AG08395 (cell line): ENCODE results near the gene RPL5.

Experiments
- DNase-seq: peaks from one replicate; pipeline ENCODE4 v3.0.0; 2012; ENCODE audit warnings: mixed read lengths, low spot score

RPL5 gene

GRCh38 chr1:92820024-92820423, 11.8 kb upstream of the RPL5 start:
- DNase-seq, result peak; percentile 52

GRCh38 chr1:92820551-92820950, 11.3 kb upstream of the RPL5 start:
- no peak for DNase-seq

GRCh38 chr1:92822879-92823278, 9.0 kb upstream of the RPL5 start:
- no peak for DNase-seq

- no peak for DNase-seq
Measured at GRCh38 chr1:92826792-92827191, 5.0 kb upstream of the RPL5 start.

- no peak for DNase-seq
Measured at GRCh38 chr1:92831368-92831761, 475 bp upstream of the RPL5 start.

GRCh38 chr1:92832537-92833114, 786 bp downstream of the RPL5 start:
- peak; percentile 28 for DNase-seq

GRCh38 chr1:92833840-92834239, 2.0 kb downstream of the RPL5 start:
- no peak for DNase-seq

GRCh38 chr1:92834617-92835016, 2.8 kb downstream of the RPL5 start:
- DNase-seq, result no peak

GRCh38 chr1:92837062-92837461, 5.2 kb downstream of the RPL5 start:
- DNase-seq, result peak; percentile 27

- no peak for DNase-seq
Measured at GRCh38 chr1:92838519-92838918, 6.7 kb downstream of the RPL5 start.

- DNase-seq, result no peak
Measured at GRCh38 chr1:92839442-92839841, 7.6 kb downstream of the RPL5 start.

- DNase-seq, result no peak
Measured at GRCh38 chr1:92840600-92840999, 8.8 kb downstream of the RPL5 start.

GRCh38 chr1:92842082-92843045, 10.5 kb downstream of the RPL5 start:
- DNase-seq, result no peak

GRCh38 chr1:92843046-92843423, 11.2 kb downstream of the RPL5 start:
- no peak for DNase-seq

- DNase-seq, result no peak
Measured at GRCh38 chr1:92843429-92844352, 11.9 kb downstream of the RPL5 start.

- DNase-seq, result no peak
Measured at GRCh38 chr1:92844439-92844838, 12.6 kb downstream of the RPL5 start.

- DNase-seq, result no peak
Measured at GRCh38 chr1:92845908-92846307, 14.1 kb downstream of the RPL5 start.

GRCh38 chr1:92848201-92848600, 16.4 kb downstream of the RPL5 start:
- DNase-seq, result no peak

GRCh38 chr1:92850019-92850418, 18.2 kb downstream of the RPL5 start:
- DNase-seq, result no peak

- no peak for DNase-seq
Measured at GRCh38 chr1:92851729-92852128, 19.9 kb downstream of the RPL5 start.

- no peak for DNase-seq
Measured at GRCh38 chr1:92853299-92853698, 21.5 kb downstream of the RPL5 start.

GRCh38 chr1:92854101-92854785, 22.4 kb downstream of the RPL5 start:
- DNase-seq, result no peak
